Smooth muscle cell of the brain vasculature (primary cell): ENCODE data around the gene HOXB9.

ENCODE experiments used
- DNase-seq: peaks from one replicate; pipeline ENCODE4 v3.0.0-alpha.2; 2012; ENCODE audit warnings: low read depth, low spot score

HOXB9 gene

GRCh38 chr17:48624544-48625494, 1.3 kb downstream of the HOXB9 start:
- no peak for DNase-seq

- DNase-seq, result no peak
Observed at GRCh38 chr17:48624118-48624517, 2.0 kb downstream of the HOXB9 start.

GRCh38 chr17:48623583-48623982, 2.6 kb downstream of the HOXB9 start:
- DNase-seq, result no peak

GRCh38 chr17:48622857-48623256, 3.3 kb downstream of the HOXB9 start:
- no peak for DNase-seq

- DNase-seq, result no peak
Observed at GRCh38 chr17:48621410-48622392, 4.5 kb downstream of the HOXB9 start.

GRCh38 chr17:48620461-48621139, 5.6 kb downstream of the HOXB9 start:
- DNase-seq, result no peak

GRCh38 chr17:48619826-48620449, 6.2 kb downstream of the HOXB9 start:
- DNase-seq, result no peak

GRCh38 chr17:48618256-48618896, 7.8 kb downstream of the HOXB9 start:
- DNase-seq, result peak; percentile 28

GRCh38 chr17:48617471-48618255, 8.5 kb downstream of the HOXB9 start:
- DNase-seq, result no peak

GRCh38 chr17:48616717-48617470, 9.3 kb downstream of the HOXB9 start:
- DNase-seq, result no peak

- no peak for DNase-seq
Observed at GRCh38 chr17:48615963-48616716, 10.0 kb downstream of the HOXB9 start.

GRCh38 chr17:48615047-48615962, 10.9 kb downstream of the HOXB9 start, which contains the start of gene HOXB8:
TSS of gene HOXB8 (minus strand) at chr17:48615292. CDS start at chr17:48614704, 588 bp downstream.
- no peak for DNase-seq

- DNase-seq, result no peak
Observed at GRCh38 chr17:48613862-48614694, 12.1 kb downstream of the HOXB9 start.

- no peak for DNase-seq
Observed at GRCh38 chr17:48612854-48613691, 13.1 kb downstream of the HOXB9 start.

- no peak for DNase-seq
Observed at GRCh38 chr17:48612456-48612853, 13.7 kb downstream of the HOXB9 start.
